HG02623 (cell line): ENCODE results near the gene SYNGR2.
"Not testable (repeated sequence)": the region's sequence is repeated elsewhere in the genome, so short reads cannot be mapped to it uniquely, and the experiment has no call there.

Experiments used
- ATAC-seq: cut with Tn5 transposase; IDR thresholded peaks from one replicate; pipeline ENCODE4 v1.9.1; 2021; ENCODE audit warnings: moderate library complexity; ENCODE audit not compliant: unreplicated experiment

The SYNGR2 gene

GRCh38 chr17:78129351-78130089 is 38.9 kb upstream of the SYNGR2 start:
- no peak for ATAC-seq

GRCh38 chr17:78130090-78130436 is 38.3 kb upstream of the SYNGR2 start:
- no peak for ATAC-seq

GRCh38 chr17:78130437-78131101 is 37.8 kb upstream of the SYNGR2 start, which contains the start of gene TMC8:
TSS of gene TMC8 (plus strand) at chr17:78130771. CDS start at chr17:78131589, 818 bp downstream.
- no peak for ATAC-seq

GRCh38 chr17:78131172-78132083 is 37.0 kb upstream of the SYNGR2 start:
- no peak for ATAC-seq

GRCh38 chr17:78132084-78132676 is 36.2 kb upstream of the SYNGR2 start:
- ATAC-seq = no peak

GRCh38 chr17:78132767-78133178 is 35.6 kb upstream of the SYNGR2 start:
- ATAC-seq = no peak

GRCh38 chr17:78133179-78133951 is 35.0 kb upstream of the SYNGR2 start:
- ATAC-seq = no peak

GRCh38 chr17:78133971-78134898 is 34.1 kb upstream of the SYNGR2 start:
- no peak for ATAC-seq

GRCh38 chr17:78134899-78135385 is 33.4 kb upstream of the SYNGR2 start:
- no peak for ATAC-seq

- no peak for ATAC-seq
Observed at GRCh38 chr17:78135858-78136500, 32.4 kb upstream of the SYNGR2 start.

- no peak for ATAC-seq
Observed at GRCh38 chr17:78137392-78138203, 30.8 kb upstream of the SYNGR2 start.

GRCh38 chr17:78138204-78139060 is 29.9 kb upstream of the SYNGR2 start:
- no peak for ATAC-seq

- ATAC-seq = not testable (repeated sequence)
Observed at GRCh38 chr17:78139861-78140168, 28.6 kb upstream of the SYNGR2 start.

- ATAC-seq = peak; percentile 56
Observed at GRCh38 chr17:78140169-78141051, 28.0 kb upstream of the SYNGR2 start.

GRCh38 chr17:78141437-78142118 is 26.8 kb upstream of the SYNGR2 start:
- ATAC-seq = no peak
